Epidermal melanocyte (primary cell): ENCODE measurements around the gene CLCN1.

Experiments
- DNase-seq: peaks from one replicate; pipeline ENCODE4 v3.0.0; 2011; ENCODE audit warnings: low spot score; ENCODE audit not compliant: insufficient read length

CLCN1 gene

DNA sequence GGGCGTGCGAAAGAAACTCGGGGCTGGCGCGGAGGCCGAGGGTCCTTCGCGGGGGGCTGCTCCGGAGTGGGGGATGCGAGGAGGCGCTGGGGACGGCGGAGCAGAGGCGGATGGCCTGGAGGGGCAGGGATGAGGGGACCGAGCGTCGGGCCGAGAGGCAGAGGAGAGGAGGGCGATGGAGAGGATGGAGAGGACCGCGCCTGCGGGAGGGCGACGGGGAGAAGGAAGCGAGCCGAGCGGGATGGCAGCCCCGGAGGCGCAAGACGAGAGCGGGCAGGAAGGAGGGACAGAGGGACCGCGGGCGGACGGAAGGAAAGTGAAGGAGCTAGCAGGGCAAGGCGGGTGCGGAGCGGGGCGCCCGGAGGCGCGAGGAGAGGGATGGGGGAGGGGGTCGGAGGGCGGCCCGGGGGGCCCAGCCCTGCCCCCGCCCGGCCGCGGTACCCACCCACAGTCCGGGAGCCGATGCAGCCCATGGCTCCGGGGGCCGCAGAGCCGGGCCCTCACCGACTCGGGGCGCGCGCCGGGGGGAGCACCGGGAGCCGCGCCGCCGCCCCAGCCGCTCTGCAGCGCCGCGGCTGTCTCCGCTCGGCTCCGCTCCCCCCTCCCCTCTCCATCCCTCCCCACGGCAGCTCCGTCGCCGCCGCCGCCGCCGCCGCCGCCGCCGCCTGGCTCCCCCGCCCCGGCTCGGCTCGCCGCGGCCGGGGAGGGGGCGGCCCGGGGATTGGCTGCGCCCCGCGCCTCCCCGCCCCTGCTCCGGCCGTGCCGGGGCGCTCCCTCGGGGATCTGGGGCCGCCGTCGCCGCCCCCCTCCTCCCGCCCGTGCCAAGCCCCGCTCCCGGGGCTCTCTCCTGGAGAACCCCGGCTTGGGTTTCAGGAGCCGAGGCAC is 46.5 kb downstream of the CLCN1 start, which contains the start of gene FAM131B:
Gene FAM131B (minus strand): TSS at position 583 of the 885 bp plus-strand sequence. CDS start 110 bp downstream, at position 473.
- no peak for DNase-seq

DNA sequence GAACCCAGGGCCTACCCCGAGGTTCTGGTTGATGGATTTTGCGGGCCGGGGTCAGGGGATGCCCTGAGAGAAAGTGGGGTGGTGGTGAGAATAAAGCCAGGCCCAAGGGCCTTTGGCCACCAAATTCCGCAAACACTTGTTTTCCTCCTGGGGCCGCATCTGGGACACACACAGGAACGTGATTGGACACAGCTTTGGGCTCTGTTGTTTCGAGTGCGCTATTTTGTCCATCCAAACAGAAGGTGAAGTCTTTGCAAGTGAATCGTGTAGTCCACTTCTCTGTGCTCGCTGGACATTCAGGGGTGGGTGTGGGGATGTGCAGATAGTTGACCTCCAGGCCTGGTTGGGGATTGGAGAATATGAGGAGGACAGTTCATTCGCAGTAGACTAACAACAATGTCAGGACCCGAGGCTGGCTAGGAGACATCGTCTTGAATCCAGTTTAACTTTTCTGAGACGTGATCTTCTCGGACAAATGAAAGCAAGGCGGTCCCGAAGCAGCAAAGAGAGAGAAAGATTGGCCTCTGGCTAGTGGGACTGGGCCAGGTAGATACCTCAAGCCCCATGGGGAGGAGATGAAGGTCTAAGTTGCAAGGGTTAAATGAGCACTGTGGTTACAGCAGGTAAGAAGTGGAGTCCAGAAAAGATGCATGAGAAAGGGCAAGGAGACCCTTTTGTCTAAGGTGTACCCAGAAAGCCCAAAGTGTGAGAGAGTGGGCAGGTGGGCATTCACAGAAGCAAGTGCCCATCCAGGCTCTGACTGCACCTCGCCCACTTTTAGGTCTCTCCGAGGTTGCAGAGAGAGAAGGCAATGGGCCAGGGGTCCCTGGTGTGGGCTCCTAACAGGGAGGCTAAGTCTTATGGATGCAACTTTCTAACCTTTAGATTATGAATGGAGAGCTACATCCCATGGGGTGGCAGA is 47.4 kb downstream of the CLCN1 start:
- DNase-seq: no peak

DNA sequence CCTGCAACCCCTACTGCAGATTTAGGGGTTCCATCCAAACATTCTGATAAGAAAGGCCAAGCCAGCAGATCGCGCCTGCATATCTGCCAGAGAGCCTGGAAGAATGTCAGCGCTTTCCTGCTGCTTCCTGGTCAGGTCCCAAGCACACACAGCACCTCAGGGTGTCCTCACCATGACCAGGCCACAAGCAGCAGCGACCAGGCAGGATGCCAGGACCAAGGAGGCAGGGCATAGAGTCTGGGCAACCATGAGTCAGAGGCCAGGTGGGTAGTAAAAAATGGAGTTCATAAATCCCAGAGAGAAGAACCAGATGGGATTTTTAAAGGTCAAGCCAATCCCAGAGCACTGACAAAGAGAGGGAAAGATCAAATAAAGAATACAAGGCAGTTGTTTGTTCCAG is 52.1 kb downstream of the CLCN1 start:
- DNase-seq: no peak

DNA sequence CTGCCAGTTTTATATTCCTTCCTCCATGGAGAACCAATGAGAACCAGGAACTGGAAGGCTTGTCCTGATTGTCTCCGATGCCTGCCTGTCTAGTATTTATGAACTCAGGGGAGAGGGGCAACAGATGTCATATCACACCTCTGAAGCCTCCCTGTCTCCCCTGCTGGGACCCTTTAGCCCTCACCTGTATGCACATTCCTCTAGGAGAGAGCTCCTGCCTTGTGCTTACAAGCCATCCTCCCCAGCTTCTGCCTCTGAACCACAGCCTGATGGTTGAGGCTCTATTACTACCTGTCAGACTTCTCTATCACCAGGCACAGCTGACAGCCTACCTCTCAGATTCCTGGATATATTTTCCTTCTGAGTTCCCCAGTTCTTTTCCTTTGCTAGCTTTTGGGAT is 52.5 kb downstream of the CLCN1 start:
- DNase-seq: no peak

DNA sequence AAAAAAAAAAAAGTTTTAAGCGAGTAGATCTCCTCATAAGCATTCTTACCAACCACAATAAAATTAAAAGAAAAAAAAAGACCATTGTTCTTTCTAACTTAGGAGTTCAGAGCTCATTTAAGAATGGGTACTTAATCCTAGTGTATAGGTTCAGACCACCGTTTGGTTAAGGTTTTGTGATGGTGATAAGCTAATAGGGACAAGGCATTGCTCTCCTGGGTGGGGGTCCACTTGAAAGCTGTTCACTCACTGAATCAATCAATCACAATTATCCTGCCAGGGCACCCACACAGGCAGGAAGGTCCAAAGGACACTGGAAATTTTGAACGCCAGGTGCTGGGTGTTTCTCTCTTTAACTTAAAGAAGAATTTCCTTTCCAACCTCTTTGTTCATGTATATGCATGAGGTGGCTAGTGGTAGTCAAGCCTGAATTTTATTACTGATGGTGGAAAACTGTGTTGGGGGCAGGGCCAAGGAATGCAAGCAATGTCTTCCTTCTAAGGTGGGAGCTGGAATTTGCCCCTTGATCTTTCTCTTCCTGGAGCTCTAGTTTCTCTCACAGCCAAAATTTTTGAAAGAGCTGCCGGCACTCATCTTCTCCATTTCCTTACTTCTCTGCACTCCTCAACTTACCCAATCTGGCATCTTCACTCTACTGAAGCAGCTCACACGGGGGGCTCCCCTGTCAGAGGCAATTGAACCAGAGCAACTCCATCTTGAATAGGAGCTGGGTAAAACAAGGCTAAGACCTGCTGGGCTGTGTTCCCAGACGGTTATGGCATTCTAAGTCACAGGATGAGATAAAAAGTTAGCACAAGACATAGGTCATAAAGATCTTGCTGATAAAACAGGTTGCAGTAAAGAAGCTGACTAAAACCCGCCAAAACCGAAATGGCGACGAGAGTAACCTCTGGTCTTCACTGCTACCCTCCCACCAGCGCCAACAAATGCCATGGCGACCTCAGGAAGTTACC is 54.1 kb downstream of the CLCN1 start:
- DNase-seq: no peak

DNA sequence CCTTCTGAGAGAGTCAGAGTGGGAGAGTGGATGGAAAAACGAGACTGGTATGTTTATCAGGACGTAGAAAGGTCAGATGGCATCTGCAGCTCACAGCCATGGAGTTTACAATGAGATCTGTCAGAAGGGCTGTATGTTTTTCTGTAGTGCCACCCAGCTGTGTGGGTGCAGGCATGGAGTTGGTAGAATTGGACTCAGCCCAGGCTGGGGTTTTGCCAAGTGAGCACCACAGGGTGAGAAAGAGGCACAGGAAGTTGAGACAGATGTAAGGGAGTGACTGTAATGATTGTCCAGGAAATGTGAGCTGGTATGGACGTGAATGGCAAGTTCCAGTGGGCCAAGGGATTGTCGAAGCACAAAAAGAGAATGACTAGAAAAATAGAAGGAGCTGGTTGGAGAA is 56.2 kb downstream of the CLCN1 start:
- no peak for DNase-seq

DNA sequence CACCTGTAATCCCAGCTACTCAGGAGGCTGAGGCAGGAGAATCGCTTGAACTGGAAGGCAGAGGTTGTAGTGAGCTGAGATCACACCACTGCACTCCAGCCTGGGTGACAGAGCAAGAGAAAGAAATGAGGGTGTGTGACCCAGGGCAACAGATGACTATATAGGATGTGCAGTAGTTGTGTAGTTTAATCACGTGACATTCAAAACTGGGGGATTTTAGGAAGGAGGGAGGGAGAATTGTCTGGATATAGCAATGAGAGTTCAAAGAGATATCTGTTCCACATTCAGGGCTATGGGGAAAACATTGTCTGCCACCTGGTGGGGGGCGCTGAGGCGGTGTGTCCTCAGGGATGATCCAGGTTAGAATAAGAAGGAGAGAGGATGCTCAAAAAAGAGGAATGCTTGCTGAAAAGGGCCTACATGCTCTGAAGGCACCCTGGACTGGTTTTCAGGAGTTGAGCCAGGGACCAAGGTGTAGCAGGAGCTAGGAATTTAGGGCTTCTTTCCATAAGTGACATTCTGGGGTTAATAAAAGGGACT is 57.4 kb downstream of the CLCN1 start:
- no peak for DNase-seq

DNA sequence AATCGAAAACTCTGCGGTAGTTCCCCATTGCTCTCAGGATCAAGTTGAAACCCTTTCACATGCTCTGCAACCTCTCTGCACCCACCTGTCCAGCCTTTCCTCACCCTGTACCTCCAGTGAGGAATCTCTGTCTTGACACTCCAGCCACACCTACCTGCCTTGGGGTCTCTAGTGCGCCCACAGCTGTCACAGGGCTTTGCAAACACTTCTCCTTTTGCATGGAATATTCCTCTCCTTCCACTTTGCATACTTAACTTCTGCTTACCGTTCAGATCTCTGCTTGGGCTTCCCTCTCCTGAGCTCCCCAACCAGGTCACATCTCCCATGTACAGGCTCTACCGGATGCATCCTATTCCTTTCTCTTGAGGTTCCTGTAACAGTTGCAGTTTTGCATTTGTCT is 58.6 kb downstream of the CLCN1 start:
- no peak for DNase-seq

DNA sequence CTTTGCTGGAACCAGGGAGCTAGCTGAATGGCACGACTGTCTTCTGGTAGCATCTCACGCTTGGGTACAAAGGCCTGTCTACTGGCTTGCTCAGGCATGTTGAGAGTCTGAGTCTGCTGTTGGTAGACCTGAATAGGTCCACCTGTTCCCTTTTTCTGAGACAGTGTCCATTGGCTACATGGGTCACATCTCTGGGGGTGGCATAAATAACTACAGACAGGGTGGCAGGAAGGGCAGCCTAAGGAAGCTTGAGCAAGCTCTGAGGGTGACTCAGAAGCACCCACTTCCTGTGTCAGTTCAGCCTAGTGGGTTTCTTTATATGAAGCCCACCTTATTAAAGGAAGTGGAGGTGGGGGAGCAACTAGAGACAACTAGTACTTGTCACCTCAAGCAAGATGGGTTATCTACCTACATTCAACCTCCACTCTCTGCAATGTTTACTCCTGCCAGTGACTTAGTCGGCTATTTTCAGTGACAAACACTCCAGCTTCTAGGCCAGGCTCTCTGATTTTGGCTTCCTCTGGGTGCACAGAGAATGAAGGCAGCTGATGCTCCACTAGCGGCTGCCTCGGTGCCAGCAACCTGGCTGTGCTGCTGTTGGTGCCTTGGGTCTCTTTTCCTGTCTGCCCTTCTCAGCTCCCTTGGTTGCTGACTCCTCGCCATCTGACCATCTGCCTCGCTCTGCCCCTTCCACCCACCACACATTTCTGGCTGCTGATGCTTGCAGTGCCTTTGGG is 59.6 kb downstream of the CLCN1 start:
- DNase-seq: no peak

DNA sequence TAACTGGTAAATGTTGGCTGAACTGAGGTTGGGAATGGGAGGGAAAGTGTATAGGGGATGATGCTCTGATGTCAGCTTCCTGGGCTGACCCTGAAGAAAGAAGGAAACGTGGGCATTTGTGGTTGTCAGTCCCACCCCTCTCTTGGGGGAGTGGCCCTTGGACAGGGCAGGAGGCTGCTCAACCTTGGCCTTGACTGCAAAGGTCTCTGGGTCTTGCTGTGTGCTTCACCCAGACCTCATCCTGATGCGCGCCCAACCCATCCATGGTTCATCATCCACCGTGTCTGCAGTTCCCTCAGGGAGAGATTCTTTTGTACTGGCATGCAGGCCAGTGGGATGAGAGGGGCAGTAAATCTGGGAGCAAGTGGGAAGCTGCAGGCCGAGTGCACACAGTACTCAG is 60.5 kb downstream of the CLCN1 start:
- no peak for DNase-seq

DNA sequence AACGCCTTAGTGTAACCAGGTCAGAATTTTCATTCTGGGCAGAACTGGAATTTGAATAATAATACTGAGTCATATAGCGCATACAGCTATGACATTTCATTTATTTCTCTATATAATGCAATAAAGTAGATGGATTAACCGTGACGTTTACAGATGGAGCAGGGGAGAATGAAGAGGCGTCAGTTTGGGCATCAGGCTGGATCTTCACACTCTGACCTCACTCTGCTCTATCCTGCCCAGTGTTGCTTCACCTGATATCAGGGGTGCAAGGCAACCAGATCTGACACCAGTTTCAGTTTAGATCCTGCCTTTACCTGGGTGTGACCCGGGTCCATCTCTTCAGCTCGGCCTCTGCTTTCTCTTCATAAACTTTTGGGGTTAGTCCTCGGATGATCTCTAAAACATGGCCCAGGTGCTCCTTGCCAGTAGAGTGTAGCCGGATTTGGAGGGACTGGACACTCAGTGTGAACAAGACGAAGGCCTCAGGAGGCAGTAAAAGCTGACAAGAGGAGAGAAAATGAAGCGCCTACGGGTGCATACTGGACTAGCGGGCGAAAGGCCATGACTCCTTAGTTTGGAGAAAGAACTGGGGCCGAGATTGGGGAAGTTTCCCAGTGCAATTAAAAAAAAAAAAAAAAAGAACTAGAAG is 63.8 kb downstream of the CLCN1 start:
- no peak for DNase-seq

DNA sequence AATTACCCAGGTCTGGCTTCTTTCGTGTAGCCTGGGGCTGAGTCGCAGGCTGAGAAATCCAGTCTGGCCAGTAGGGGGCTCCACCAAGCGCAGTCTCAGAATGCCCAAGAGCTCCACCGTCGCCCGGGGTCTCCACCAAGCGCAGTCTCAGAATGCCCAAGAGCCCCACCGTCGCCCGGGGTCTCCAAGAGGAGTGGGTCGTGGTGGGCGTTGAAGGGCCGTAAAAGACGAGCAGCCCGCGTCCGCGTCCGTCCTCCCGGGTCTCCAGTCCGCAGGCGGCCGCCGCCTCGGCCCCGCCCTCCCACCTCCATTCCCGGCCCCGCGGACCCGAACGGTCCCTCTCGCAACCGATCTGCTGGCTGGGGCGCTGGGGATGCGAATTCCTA is 64.3 kb downstream of the CLCN1 start:
- DNase-seq: peak; percentile 93

DNA sequence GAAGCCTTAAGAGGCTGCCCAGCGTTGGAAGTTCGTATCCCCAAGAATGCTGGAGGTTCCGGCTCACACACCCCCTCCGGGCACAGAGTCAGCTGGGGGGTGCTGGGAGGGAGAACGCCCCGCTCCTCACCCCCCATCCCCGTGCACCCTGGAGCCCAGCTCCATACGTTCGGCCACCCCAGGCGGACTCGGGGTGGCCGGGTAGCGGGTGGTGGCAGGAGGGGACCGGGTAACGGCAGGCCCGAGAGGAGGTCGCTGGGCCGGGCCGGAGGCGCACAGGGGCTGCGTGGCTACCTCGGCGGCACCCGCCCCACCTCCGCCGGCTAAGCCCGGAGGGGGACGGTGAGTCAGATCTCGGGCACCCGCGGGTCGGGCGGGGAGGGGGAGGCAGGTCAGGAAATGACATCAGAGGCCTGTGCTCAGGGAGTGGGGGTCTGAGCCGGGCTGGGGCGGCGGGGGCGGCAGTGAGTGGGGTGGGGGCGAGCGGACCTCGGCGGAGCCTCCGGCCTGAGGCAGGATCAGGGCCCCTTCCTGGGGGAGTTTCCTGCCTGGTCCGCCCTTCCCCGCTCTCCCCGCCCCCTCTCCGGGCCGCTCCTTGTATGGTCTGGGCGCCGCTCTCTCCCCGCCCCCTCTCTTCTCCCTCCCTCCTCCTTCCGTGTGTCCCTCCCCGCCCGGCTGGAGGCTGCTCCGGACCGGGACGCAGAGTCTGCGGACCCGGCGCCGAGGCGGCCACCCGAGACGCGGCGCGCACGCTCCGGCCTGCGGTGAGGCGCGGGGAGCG is 64.9 kb downstream of the CLCN1 start, which contains the start of gene ZYX:
Gene ZYX (plus strand): TSS at position 700 of the 781 bp plus-strand sequence. CDS start 227 bp downstream, outside the sequence.
- DNase-seq: peak; percentile 91

DNA sequence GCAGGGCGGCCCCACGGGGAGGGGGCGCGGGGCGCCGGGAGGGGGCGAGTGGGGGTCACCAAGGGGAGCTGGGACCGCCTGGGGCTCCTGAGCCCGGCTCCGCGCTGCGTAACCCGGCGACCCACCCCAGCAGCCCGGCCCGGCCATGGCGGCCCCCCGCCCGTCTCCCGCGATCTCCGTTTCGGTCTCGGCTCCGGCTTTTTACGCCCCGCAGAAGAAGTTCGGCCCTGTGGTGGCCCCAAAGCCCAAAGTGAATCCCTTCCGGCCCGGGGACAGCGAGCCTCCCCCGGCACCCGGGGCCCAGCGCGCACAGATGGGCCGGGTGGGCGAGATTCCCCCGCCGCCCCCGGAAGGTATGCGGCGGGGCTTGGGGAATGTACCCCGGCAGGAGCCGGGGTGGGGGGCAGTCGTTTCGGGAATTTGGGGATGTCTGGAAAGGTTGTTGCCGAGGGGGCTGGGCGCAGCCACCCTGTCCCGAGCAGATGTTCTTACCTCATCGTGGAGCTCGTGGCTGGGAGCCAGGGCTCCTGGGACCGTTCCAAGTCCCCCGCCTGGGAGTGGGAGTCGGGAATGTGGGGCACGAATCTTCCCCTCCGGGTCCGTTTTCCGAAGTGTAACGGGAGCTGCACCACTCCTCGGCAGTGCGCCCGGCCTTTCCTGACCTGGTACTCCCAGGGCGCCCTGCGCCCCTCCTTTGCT is 65.7 kb downstream of the CLCN1 start:
- DNase-seq: peak; percentile 60

DNA sequence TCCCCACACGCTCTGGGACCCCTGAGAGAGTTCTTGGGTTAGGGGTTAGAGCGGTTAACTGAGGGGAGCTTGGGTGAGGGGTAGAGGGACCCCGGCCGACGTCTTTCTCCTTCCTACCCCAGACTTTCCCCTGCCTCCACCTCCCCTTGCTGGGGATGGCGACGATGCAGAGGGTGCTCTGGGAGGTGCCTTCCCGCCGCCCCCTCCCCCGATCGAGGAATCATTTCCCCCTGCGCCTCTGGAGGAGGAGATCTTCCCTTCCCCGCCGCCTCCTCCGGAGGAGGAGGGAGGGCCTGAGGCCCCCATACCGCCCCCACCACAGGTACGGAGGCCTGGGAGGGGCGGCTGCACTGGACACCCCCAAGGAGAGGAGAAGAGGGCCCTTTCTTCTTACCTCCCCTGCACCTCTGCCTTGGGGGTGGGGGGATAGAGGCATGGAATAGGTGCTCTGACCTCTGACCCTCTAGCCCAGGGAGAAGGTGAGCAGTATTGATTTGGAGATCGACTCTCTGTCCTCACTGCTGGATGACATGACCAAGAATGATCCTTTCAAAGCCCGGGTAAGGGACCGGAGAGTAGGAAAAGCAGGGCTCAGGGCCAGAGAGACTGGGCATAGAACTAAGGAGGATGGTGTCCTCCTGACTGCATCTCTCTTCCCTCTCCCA is 66.3 kb downstream of the CLCN1 start:
- DNase-seq: no peak

DNA sequence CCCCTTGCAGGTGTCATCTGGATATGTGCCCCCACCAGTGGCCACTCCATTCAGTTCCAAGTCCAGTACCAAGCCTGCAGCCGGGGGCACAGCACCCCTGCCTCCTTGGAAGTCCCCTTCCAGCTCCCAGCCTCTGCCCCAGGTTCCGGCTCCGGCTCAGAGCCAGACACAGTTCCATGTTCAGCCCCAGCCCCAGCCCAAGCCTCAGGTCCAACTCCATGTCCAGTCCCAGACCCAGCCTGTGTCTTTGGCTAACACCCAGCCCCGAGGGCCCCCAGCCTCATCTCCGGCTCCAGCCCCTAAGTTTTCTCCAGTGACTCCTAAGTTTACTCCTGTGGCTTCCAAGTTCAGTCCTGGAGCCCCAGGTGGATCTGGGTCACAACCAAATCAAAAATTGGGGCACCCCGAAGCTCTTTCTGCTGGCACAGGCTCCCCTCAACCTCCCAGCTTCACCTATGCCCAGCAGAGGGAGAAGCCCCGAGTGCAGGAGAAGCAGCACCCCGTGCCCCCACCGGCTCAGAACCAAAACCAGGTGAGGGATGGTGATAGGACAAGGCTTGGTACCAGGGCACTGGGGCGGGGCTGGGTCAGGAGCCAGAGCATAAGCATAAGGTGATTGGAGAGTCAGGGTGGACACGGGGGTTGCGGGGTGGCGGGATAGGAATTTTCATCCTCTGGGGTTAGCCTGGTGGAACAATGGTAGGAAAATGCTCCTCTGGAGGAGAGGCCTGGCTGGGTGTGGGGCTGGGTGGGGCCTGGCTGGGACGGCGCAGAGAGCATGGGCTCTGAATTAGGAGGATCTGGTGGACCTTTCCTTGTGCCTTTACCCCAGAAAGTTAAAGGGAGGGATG is 67.1 kb downstream of the CLCN1 start:
- DNase-seq: no peak

DNA sequence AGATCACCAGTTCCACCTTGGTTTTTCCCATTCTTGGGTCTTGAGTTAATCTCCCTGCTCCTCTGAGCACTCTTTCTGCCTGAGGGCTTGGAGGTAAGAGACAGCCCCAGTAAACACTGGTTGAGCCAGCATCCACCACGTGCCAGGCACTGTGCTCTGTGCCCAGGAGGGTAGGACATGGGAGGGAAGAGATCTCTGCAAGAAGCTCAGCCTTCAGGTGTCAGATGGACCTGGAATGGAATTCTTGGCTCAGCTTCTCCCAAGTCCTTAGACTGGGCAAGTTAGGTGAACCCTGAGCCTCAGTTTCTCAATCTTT is 67.7 kb downstream of the CLCN1 start:
- no peak for DNase-seq
